GM23338 (cell line): Measurements from ENCODE around the gene TRHDE. TPM values are rescaled to one million over a fixed set of nuclear protein-coding genes. Genes with fewer than 3 reads are reported as not detected.

Experiments
- ATAC-seq: fragments of 200-7000 bp; cut with Tn5 transposase; 3 replicates; pipeline ENCODE4 v1.9.1; 2020
- DNase-seq: peaks from one replicate; pipeline ENCODE4 v3.0.0-alpha.2; 2015; ENCODE audit warnings: low spot score
- H2AFZ ChIP-seq: fragments of 200-600 bp; sonication (generic); 2 replicates; pipeline ENCODE4 v1.8.0; 2016; ENCODE audit warnings: antibody characterized with exemption, mild to moderate bottlenecking, moderate library complexity
- H3F3A ChIP-seq: fragments of 200-600 bp; sonication (generic); replicated peaks from 2 replicates; pipeline ENCODE4 v1.8.0; 2017; ENCODE audit warnings: antibody characterized with exemption, mixed run types, low read depth
- H3K27ac ChIP-seq: fragments of 200-600 bp; sonication (generic); 2 replicates; pipeline ENCODE4 v1.6.1; 2016; ENCODE audit warnings: low read depth
- H3K27me3 ChIP-seq: fragments of 200-600 bp; sonication (generic); 2 replicates; pipeline ENCODE4 v1.8.0; 2016; ENCODE audit warnings: mild to moderate bottlenecking, mixed run types, moderate library complexity; ENCODE audit not compliant: insufficient read depth
- H3K36me3 ChIP-seq: fragments of 200-600 bp; sonication (generic); 2 replicates; pipeline ENCODE4 v1.8.0; 2016; ENCODE audit warnings: mild to moderate bottlenecking; ENCODE audit not compliant: insufficient read depth
- H3K4me1 ChIP-seq: fragments of 200-600 bp; sonication (generic); 2 replicates; pipeline ENCODE4 v1.8.0; 2016; ENCODE audit warnings: mild to moderate bottlenecking, moderate library complexity; ENCODE audit not compliant: insufficient read depth
- H3K4me2 ChIP-seq: fragments of 200-600 bp; sonication (generic); 2 replicates; pipeline ENCODE4 v1.7.1; 2017; ENCODE audit warnings: mixed run types
- H3K4me3 ChIP-seq: fragments of 200-600 bp; sonication (generic); 2 replicates; pipeline ENCODE4 v1.6.1; 2016; ENCODE audit warnings: mixed run types
- H3K79me2 ChIP-seq: fragments of 200-600 bp; sonication (generic); replicated peaks from 2 replicates; pipeline ENCODE4 v1.8.0; 2017; ENCODE audit warnings: mild to moderate bottlenecking; ENCODE audit not compliant: insufficient read depth
- H3K9me2 ChIP-seq: fragments of 200-600 bp; sonication (generic); 2 replicates; pipeline ENCODE4 v1.8.0; 2017; ENCODE audit not compliant: insufficient read depth
- H4K20me1 ChIP-seq: fragments of 200-600 bp; sonication (generic); replicated peaks from 2 replicates; pipeline ENCODE4 v1.8.0; 2017; ENCODE audit warnings: mild to moderate bottlenecking; ENCODE audit not compliant: insufficient read depth
- H3K27ac Mint-ChIP-seq: 2 replicates; pipeline ENCODE4 v1.8.0; 2020; ENCODE audit warnings: inconsistent platforms, mild to moderate bottlenecking, moderate library complexity, mixed read lengths
- H3K27me3 Mint-ChIP-seq: 3 replicates; pipeline ENCODE4 v1.8.0; 2022; ENCODE audit warnings: low read depth, mild to moderate bottlenecking, moderate library complexity, mixed read lengths, inconsistent platforms; ENCODE audit not compliant: insufficient read depth, poor library complexity
- H3K36me3 Mint-ChIP-seq: 3 replicates; pipeline ENCODE4 v1.8.0; 2021; ENCODE audit warnings: low read depth, mild to moderate bottlenecking, inconsistent platforms, moderate library complexity, mixed read lengths
- H3K4me1 Mint-ChIP-seq: 3 replicates; pipeline ENCODE4 v1.8.0; 2020; ENCODE audit warnings: mild to moderate bottlenecking, inconsistent platforms, mixed read lengths
- H3K4me3 Mint-ChIP-seq: 3 replicates; pipeline ENCODE4 v1.8.0; 2021; ENCODE audit warnings: moderate library complexity, mild to moderate bottlenecking, inconsistent platforms, mixed read lengths
- H3K9me3 Mint-ChIP-seq: 3 replicates; pipeline ENCODE4 v1.8.0; 2020; ENCODE audit warnings: moderate library complexity, mild to moderate bottlenecking, inconsistent platforms, mixed read lengths
- CREB1 ChIP-seq: fragments of 250-450 bp; sonication (Bioruptor Pico); IDR thresholded peaks from 2 replicates; pipeline ENCODE4 v1.5.0; 2020; ENCODE audit warnings: low read depth, mild to moderate bottlenecking, moderate library complexity
- CTCF ChIP-seq, 2 experiments: fragments of 200-600 bp in 1 of 2; sonication (generic) in 1 of 2; conservative IDR thresholded peaks; 2 replicates each; pipeline versions ENCODE4 v1.5.1 to v1.6.1; 2016 to 2017; ENCODE audit warnings: antibody characterized with exemption in 2 of 2, low read depth in 2 of 2, mild to moderate bottlenecking in 2 of 2, moderate library complexity in 1 of 2
- ETS1 ChIP-seq: IDR thresholded peaks from 2 replicates; pipeline ENCODE4 v1.6.1; 2016; ENCODE audit warnings: antibody characterized with exemption
- EZH2 ChIP-seq: fragments of 200-600 bp; sonication (generic); IDR thresholded peaks from one replicate; pipeline ENCODE4 v1.8.0; 2017; ENCODE audit warnings: antibody characterized with exemption, mild to moderate bottlenecking, low read depth; ENCODE audit not compliant: unreplicated experiment
- EZH2phosphoT487 ChIP-seq: fragments of 200-600 bp; sonication (generic); IDR thresholded peaks from one replicate; pipeline ENCODE4 v1.8.1; 2018; ENCODE audit warnings: antibody characterized with exemption; ENCODE audit not compliant: unreplicated experiment
- JUNB ChIP-seq: IDR thresholded peaks from one replicate; pipeline ENCODE4 v1.6.1; 2016; ENCODE audit warnings: antibody characterized with exemption; ENCODE audit not compliant: unreplicated experiment
- NANOG ChIP-seq: IDR thresholded peaks from 2 replicates; pipeline ENCODE4 v1.6.1; 2016; ENCODE audit warnings: antibody characterized with exemption, borderline replicate concordance
- POLR2AphosphoS5 ChIP-seq: IDR thresholded peaks from 2 replicates; pipeline ENCODE4 v1.6.1; 2016; ENCODE audit warnings: antibody characterized with exemption, low read depth
- REST ChIP-seq: IDR thresholded peaks from one replicate; pipeline ENCODE4 v1.6.1; 2018; ENCODE audit warnings: antibody characterized with exemption; ENCODE audit not compliant: unreplicated experiment
- STAT1 ChIP-seq: IDR thresholded peaks from one replicate; pipeline ENCODE4 v1.6.1; 2016; ENCODE audit warnings: antibody characterized with exemption; ENCODE audit not compliant: unreplicated experiment
- ZNF114 ChIP-seq: fragments of 250-450 bp; sonication (Bioruptor Pico); IDR thresholded peaks from 2 replicates; pipeline ENCODE4 v1.5.0; 2020; ENCODE audit warnings: mild to moderate bottlenecking, moderate library complexity
- ZNF331 ChIP-seq: fragments of 250-450 bp; sonication (Bioruptor Pico); IDR thresholded peaks from 2 replicates; pipeline ENCODE4 v1.5.0; 2020; ENCODE audit warnings: low read depth, mild to moderate bottlenecking, moderate library complexity
- ZNF462 ChIP-seq: fragments of 250-450 bp; sonication (Bioruptor Pico); IDR thresholded peaks from 2 replicates; pipeline ENCODE4 v1.5.0; 2020; ENCODE audit warnings: mild to moderate bottlenecking, moderate library complexity
- polyA plus RNA-seq: library from polyadenylated mRNA; unstranded; fragments of >200 nt; fragmentation: Nextera tagmentation; extraction: Ambion mirVana; gene quantifications from 2 replicates; pipeline ENCODE4 v1.2.1, GENCODE V29; 2016
- total RNA-seq: library from RNA; depleted of rRNA; stranded (reverse); fragments of >200 nt; shearing (Covaris generic); gene quantifications from 2 replicates; pipeline ENCODE4 v1.2.3, GENCODE V29; 2014

TRHDE gene
- total and polyA plus RNA-seq, 2 experiments from 2014 or later, result 1.3 to 7.7 TPM

- no peaks in the 10 kb centered on the region for H3K79me2 ChIP-seq
- no peaks in the 10 kb centered on the region for H3K27me3 ChIP-seq
- H3K27ac Mint-ChIP-seq, result no peak overlapping the region
- H3K36me3 ChIP-seq, result no peaks in the 10 kb centered on the region
- ATAC-seq (no peak), DNase-seq (no peak)
- H2AFZ ChIP-seq, result no peak overlapping the region
- no peaks in the 10 kb centered on the region for H3K4me1 ChIP-seq
- H3K27me3 Mint-ChIP-seq, result no peaks in the 10 kb centered on the region
- H3K4me1 Mint-ChIP-seq, result no peaks in the 10 kb centered on the region
- H3K4me2 ChIP-seq, result no peak overlapping the region
- H3K36me3 Mint-ChIP-seq, result no peaks in the 10 kb centered on the region
- no peaks in the 10 kb centered on the region for H3K9me3 Mint-ChIP-seq
- H3K9me2 ChIP-seq, result no peaks in the 10 kb centered on the region
- H3K4me3 ChIP-seq, result no peak overlapping the region
- TF ChIP-seq ZNF114 (CRISPR knock-in tag) (no peak), ETS1 (no peak), EZH2 (no peak), REST (no peak), CTCF (conservative IDR thresholded peaks at IDR 0.05; ENCODE audit: low read depth in 2 of 2) (no peak), EZH2phosphoT487 (no peak), STAT1 (no peak), CREB1 (CRISPR knock-in tag) (no peak), ZNF462 (CRISPR knock-in tag) (no peak), POLR2AphosphoS5 (no peak), ZNF331 (CRISPR knock-in tag) (no peak), NANOG (no peak), JUNB (no peak)
- H3F3A ChIP-seq, result no peaks in the 10 kb centered on the region
- no peak overlapping the region for H3K27ac ChIP-seq
- no peak overlapping the region for H3K4me3 Mint-ChIP-seq
- H4K20me1 ChIP-seq, result no peaks in the 10 kb centered on the region
These were observed 51.7 kb downstream of the TRHDE start for GRCh38 chr12:72323881-72324280.
